ENCODE results near the gene FGF7. TPM values are rescaled to one million over a fixed set of nuclear protein-coding genes. Genes with fewer than 3 reads are reported as not detected.

The FGF7 gene
- total and polyA plus RNA-seq, 9 of the 15 experiments (the other 6 are each of a cell fraction or from before 2014, with no cell fraction given) = not detected

GRCh38 chr15:49492151-49492550, 69.1 kb downstream of the FGF7 start (continued):
- no peak for TF ChIP-seq E2F1 (CRISPR knock-in tag; IDR thresholded peaks at IDR 0.05)

- Histone ChIP-seq H3K9ac (ENCODE audit: insufficient read depth in 1 of 2, low read depth in 2 of 2, low read length in 2 of 2) (no peak overlapping the region), H2AFZ (ENCODE audit: low read depth, low read length) (no peak overlapping the region), H3K9me3 (replicated peaks; ENCODE audit: control insufficient read depth, insufficient read depth, low read depth, low read length) (no peaks in the 10 kb centered on the region), H3K4me3 (no peak overlapping the region), H3K36me3 (ENCODE audit: control insufficient read depth, insufficient read depth, low read length) (no peaks in the 10 kb centered on the region), H3K4me2 (ENCODE audit: insufficient read depth, low read length) (no peak overlapping the region), H3K27me3 (ENCODE audit: control insufficient read depth in 2 of 2, insufficient read depth in 2 of 2, low read length in 2 of 2) (no peaks in the 10 kb centered on the region), H4K20me1 (replicated peaks; ENCODE audit: control insufficient read depth, insufficient read depth, low read length) (no peaks in the 10 kb centered on the region), H3K4me1 (replicated peaks in 1 of 2; ENCODE audit: control insufficient read depth in 2 of 2, insufficient read depth in 2 of 2, low read length in 2 of 2) (no peaks in the 10 kb centered on the region), H3K9me1 (ENCODE audit: control insufficient read depth, insufficient read depth, low read length) (no peaks in the 10 kb centered on the region), H3K79me2 (ENCODE audit: control insufficient read depth, insufficient read depth, low read length) (no peaks in the 10 kb centered on the region), H3K27ac (ENCODE audit: extremely low read depth, low read depth, low read length) (no peak overlapping the region)
- POLR2A ChIA-PET = no interaction called here
- intact Hi-C loops (cut with micrococcal nuclease) = no loop called here
- in situ Hi-C loops (cut with MboI) = no loop called here
- no peak for TF ChIP-seq KLF10 (CRISPR knock-in tag; IDR thresholded peaks at IDR 0.05)
- no peak for TF ChIP-seq MXI1 (IDR thresholded peaks at IDR 0.05; ENCODE audit: low read depth, low read length)
- TF ChIP-seq EGR1 (conservative IDR thresholded peaks at IDR 0.05) = no peak
- TF ChIP-seq ZNF395 (CRISPR knock-in tag; IDR thresholded peaks at IDR 0.05) = no peak
- TF ChIP-seq ZFPM2 (CRISPR knock-in tag; IDR thresholded peaks at IDR 0.05) = no peak
- no peak for TF ChIP-seq SMARCE1 (IDR thresholded peaks at IDR 0.05)
- TF ChIP-seq SPI1 (IDR thresholded peaks at IDR 0.05; ENCODE audit: borderline replicate concordance, low read depth, low read length) = no peak
- 0% methylated on average over 1 of the region's 1 CpG for WGBS (ENCODE audit: insufficient coverage, low coverage, missing lambda C conversion rate)
- ATAC-seq (no peak), DNase-seq (ENCODE audit: extremely low read depth in 1 of 4, low spot score in 3 of 4) (no peak), FAIRE-seq (peak; percentile 15)
- CTCF ChIA-PET (ENCODE audit: low intra/inter-chr PET ratio) = no interaction called here
- BruUV-seq (replicated peaks) = no TSS peak
These were observed 69.8 kb downstream of the FGF7 start for GRCh38 chr15:49492830-49493229.
